ENCODE results near the gene ABCA13.
A peak's percentile ranks its signal among the peaks of the same experiment; 100 is the strongest.

ABCA13 gene

GRCh38 chr7:48173313-48173712, 2.1 kb downstream of the ABCA13 start:
- Histone ChIP-seq H3K9me3 (ENCODE audit: control insufficient read depth, low read length) (peaks cover 5% of the 10 kb centered on the region), H2AK5ac (ENCODE audit: low read length, severe bottlenecking) (no peak overlapping the region), H2AFZ (ENCODE audit: low read depth, low read length) (no peak overlapping the region), H4K8ac (ENCODE audit: low read length) (no peak overlapping the region), H2BK120ac (ENCODE audit: low read depth, low read length) (no peak overlapping the region), H3K4me3 (ENCODE audit: insufficient read depth in 1 of 2, low read depth in 1 of 2, low read length in 2 of 2) (no peak overlapping the region), H3K18ac (ENCODE audit: low read depth in 1 of 2, low read length in 2 of 2) (no peak overlapping the region), H3K9ac (ENCODE audit: low read length) (no peak overlapping the region), H4K91ac (ENCODE audit: low read length) (no peak overlapping the region), H3K14ac (ENCODE audit: low read length in 2 of 2) (no peak overlapping the region), H2BK5ac (ENCODE audit: low read depth, low read length, poor library complexity, severe bottlenecking) (no peak overlapping the region), H2BK12ac (ENCODE audit: low read length in 2 of 2) (no peak overlapping the region), H3K23ac (ENCODE audit: low read length in 2 of 2) (no peak overlapping the region), H2BK15ac (ENCODE audit: low read depth, poor library complexity, severe bottlenecking) (no peak overlapping the region), H3K4me1 (ENCODE audit: control insufficient read depth, insufficient read depth, low read depth, low read length) (peaks cover 3% of the 10 kb centered on the region), H3K79me1 (replicated peaks; ENCODE audit: low read length, poor library complexity, severe bottlenecking) (no peaks in the 10 kb centered on the region), H3K27me3 (ENCODE audit: control insufficient read depth in 1 of 2, insufficient read depth in 1 of 2, low read length in 2 of 2) (no peaks in the 10 kb centered on the region), H3K4ac (ENCODE audit: low read depth in 1 of 2, low read length in 2 of 2) (no peak overlapping the region), H3K4me2 (ENCODE audit: low read length, poor library complexity, severe bottlenecking) (no peak overlapping the region), H3K36me3 (ENCODE audit: control insufficient read depth in 1 of 2, insufficient read depth in 2 of 2, low read depth in 1 of 2, low read length in 2 of 2) (no peaks in the 10 kb centered on the region), H3K27ac (ENCODE audit: low read length, poor library complexity, severe bottlenecking) (no peak overlapping the region)
- DNase-seq: no peak

DNA sequence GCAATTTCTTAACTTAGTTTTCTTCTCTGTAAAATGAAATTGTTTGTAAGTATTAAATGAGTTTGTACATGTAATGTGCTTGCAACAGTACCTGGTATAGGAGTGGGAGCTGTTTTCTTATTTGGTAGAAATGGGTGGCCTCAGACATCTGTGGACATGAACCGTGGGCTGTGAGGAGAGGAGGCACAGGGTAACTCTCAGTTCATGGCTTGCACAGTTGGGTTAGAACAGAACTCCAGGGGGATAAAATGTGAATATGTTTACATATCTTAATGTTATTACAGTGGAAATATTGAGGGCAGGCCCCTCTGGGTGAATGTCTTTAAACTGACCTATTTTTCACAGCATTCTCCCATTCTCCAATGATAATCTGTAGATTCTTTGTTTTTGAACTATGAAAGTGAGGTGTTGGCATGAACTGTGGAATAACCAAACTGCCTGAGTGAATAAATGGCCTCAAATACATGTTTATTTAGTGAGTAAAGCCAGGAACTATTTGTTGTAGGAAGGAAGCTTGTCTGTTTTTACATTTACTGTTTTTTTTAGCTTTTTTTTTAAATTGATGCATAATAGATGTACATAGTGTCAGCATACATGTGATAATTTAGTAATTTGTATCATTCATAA, 2.6 kb downstream of the ABCA13 start:
- H2BK5ac ChIP-seq (ENCODE audit: low read depth, low read length, poor library complexity, severe bottlenecking): no peak overlapping the region
- no peak overlapping the region for H2AK5ac ChIP-seq (ENCODE audit: low read length, severe bottlenecking)

GRCh38 chr7:48175019-48175418, 3.8 kb downstream of the ABCA13 start:
- no peak overlapping the region for H4K8ac ChIP-seq (ENCODE audit: low read length)
- H4K91ac ChIP-seq (ENCODE audit: low read length): no peak overlapping the region
- H3K27ac ChIP-seq (ENCODE audit: low read length, poor library complexity, severe bottlenecking): no peak overlapping the region
- H3K27me3 ChIP-seq (ENCODE audit: control insufficient read depth in 1 of 2, insufficient read depth in 1 of 2, low read length in 2 of 2): no peaks in the 10 kb centered on the region
- no peaks in the 10 kb centered on the region for H3K9me3 ChIP-seq (ENCODE audit: control insufficient read depth, low read length)
- no peak overlapping the region for H2AK5ac ChIP-seq (ENCODE audit: low read length, severe bottlenecking)
- no peak overlapping the region for H3K23ac ChIP-seq (ENCODE audit: low read length in 2 of 2)
- H3K79me1 ChIP-seq (replicated peaks; ENCODE audit: low read length, poor library complexity, severe bottlenecking): no peaks in the 10 kb centered on the region
- no peak overlapping the region for H2BK5ac ChIP-seq (ENCODE audit: low read depth, low read length, poor library complexity, severe bottlenecking)
- H2BK12ac ChIP-seq (ENCODE audit: low read length in 2 of 2): no peak overlapping the region
- H3K4ac ChIP-seq (ENCODE audit: low read depth in 1 of 2, low read length in 2 of 2): no peak overlapping the region
- no peak overlapping the region for H2AFZ ChIP-seq (ENCODE audit: low read depth, low read length)
- H3K18ac ChIP-seq (ENCODE audit: low read depth in 1 of 2, low read length in 2 of 2): no peak overlapping the region
- no peak overlapping the region for H2BK15ac ChIP-seq (ENCODE audit: low read depth, poor library complexity, severe bottlenecking)
- 100% methylated on average over 1 of the region's 1 CpG for WGBS
- no peak overlapping the region for H3K4me2 ChIP-seq (ENCODE audit: low read length, poor library complexity, severe bottlenecking)
- no peak overlapping the region for H3K9ac ChIP-seq (ENCODE audit: low read length)
- no peak overlapping the region for H2BK120ac ChIP-seq (ENCODE audit: low read depth, low read length)
- no peak for DNase-seq
- no peaks in the 10 kb centered on the region for H3K36me3 ChIP-seq (ENCODE audit: control insufficient read depth in 1 of 2, insufficient read depth in 2 of 2, low read depth in 1 of 2, low read length in 2 of 2)
- peaks cover 3% of the 10 kb centered on the region for H3K4me1 ChIP-seq (ENCODE audit: control insufficient read depth, insufficient read depth, low read depth, low read length)
- no peak overlapping the region for H3K4me3 ChIP-seq (ENCODE audit: insufficient read depth in 1 of 2, low read depth in 1 of 2, low read length in 2 of 2)
- no peak overlapping the region for H3K14ac ChIP-seq (ENCODE audit: low read length in 2 of 2)

More for the DNA sequence above, 2.6 kb downstream of the ABCA13 start:
- H3K27me3 ChIP-seq (ENCODE audit: control insufficient read depth in 1 of 2, insufficient read depth in 1 of 2, low read length in 2 of 2): no peaks in the 10 kb centered on the region
- H2BK12ac ChIP-seq (ENCODE audit: low read length in 2 of 2): no peak overlapping the region
- no peak overlapping the region for H3K4ac ChIP-seq (ENCODE audit: low read depth in 1 of 2, low read length in 2 of 2)
- no peaks in the 10 kb centered on the region for H3K79me1 ChIP-seq (replicated peaks; ENCODE audit: low read length, poor library complexity, severe bottlenecking)
- H4K91ac ChIP-seq (ENCODE audit: low read length): no peak overlapping the region
- 25% methylated on average over 1 of the region's 1 CpG for WGBS
- H3K9ac ChIP-seq (ENCODE audit: low read length): no peak overlapping the region
- peaks cover 3% of the 10 kb centered on the region for H3K4me1 ChIP-seq (ENCODE audit: control insufficient read depth, insufficient read depth, low read depth, low read length)
- no peak overlapping the region for H2BK120ac ChIP-seq (ENCODE audit: low read depth, low read length)
- no peak overlapping the region for H2AFZ ChIP-seq (ENCODE audit: low read depth, low read length)
- no peaks in the 10 kb centered on the region for H3K36me3 ChIP-seq (ENCODE audit: control insufficient read depth in 1 of 2, insufficient read depth in 2 of 2, low read depth in 1 of 2, low read length in 2 of 2)
- H3K9me3 ChIP-seq (ENCODE audit: control insufficient read depth, low read length): peaks cover 4% of the 10 kb centered on the region
- no peak overlapping the region for H3K18ac ChIP-seq (ENCODE audit: low read depth in 1 of 2, low read length in 2 of 2)
- H3K23ac ChIP-seq (ENCODE audit: low read length in 2 of 2): no peak overlapping the region
- H4K8ac ChIP-seq (ENCODE audit: low read length): no peak overlapping the region
- no peak overlapping the region for H3K4me2 ChIP-seq (ENCODE audit: low read length, poor library complexity, severe bottlenecking)
- DNase-seq: no peak
- H3K4me3 ChIP-seq (ENCODE audit: insufficient read depth in 1 of 2, low read depth in 1 of 2, low read length in 2 of 2): no peak overlapping the region
- no peak overlapping the region for H2BK15ac ChIP-seq (ENCODE audit: low read depth, poor library complexity, severe bottlenecking)
- no peak overlapping the region for H3K14ac ChIP-seq (ENCODE audit: low read length in 2 of 2)
- peak overlapping the region; percentile 64 for H3K27ac ChIP-seq (ENCODE audit: low read length, poor library complexity, severe bottlenecking)

DNA sequence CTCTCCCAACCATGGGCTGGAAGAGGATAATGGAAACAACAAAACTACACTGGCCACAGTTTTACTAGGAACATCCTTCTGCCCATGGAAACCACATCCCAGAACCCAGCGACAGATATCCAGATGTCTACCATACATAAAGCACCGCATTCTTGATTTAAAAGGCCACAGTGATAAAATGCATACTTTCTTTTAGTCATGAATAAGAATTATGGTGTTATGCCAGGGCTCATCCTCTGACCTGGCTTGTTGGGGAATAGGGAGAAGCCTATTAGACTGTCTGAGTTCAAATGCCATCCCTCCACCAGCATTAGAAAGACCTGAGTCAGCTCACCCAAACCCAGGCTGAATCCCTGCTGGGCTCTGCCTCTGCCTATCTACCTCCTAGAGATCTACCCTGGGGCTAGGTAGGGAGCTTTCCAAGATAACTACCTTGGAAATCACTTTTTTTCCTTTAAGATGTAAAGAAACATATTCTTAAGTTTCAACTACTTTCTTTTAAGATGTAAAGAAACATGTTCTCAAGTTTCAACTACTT, 5.2 kb downstream of the ABCA13 start:
- Histone ChIP-seq H3K36me3 (ENCODE audit: control insufficient read depth in 1 of 2, insufficient read depth in 2 of 2, low read depth in 1 of 2, low read length in 2 of 2) (no peaks in the 10 kb centered on the region), H3K23ac (ENCODE audit: low read length in 2 of 2) (no peak overlapping the region), H4K91ac (ENCODE audit: low read length) (no peak overlapping the region), H2AFZ (ENCODE audit: low read depth, low read length) (no peak overlapping the region), H3K14ac (ENCODE audit: low read length in 2 of 2) (no peak overlapping the region), H3K18ac (ENCODE audit: low read depth in 1 of 2, low read length in 2 of 2) (no peak overlapping the region), H3K9ac (ENCODE audit: low read length) (no peak overlapping the region), H3K4ac (ENCODE audit: low read depth in 1 of 2, low read length in 2 of 2) (no peak overlapping the region), H2BK15ac (ENCODE audit: low read depth, poor library complexity, severe bottlenecking) (no peak overlapping the region), H3K27me3 (ENCODE audit: control insufficient read depth in 1 of 2, insufficient read depth in 1 of 2, low read length in 2 of 2) (no peaks in the 10 kb centered on the region), H3K4me3 (ENCODE audit: insufficient read depth in 1 of 2, low read depth in 1 of 2, low read length in 2 of 2) (no peak overlapping the region), H2BK120ac (ENCODE audit: low read depth, low read length) (no peak overlapping the region), H3K79me1 (replicated peaks; ENCODE audit: low read length, poor library complexity, severe bottlenecking) (no peaks in the 10 kb centered on the region), H3K9me3 (ENCODE audit: control insufficient read depth, low read length) (no peaks in the 10 kb centered on the region), H4K8ac (ENCODE audit: low read length) (no peak overlapping the region), H2AK5ac (ENCODE audit: low read length, severe bottlenecking) (no peak overlapping the region), H3K27ac (ENCODE audit: low read length, poor library complexity, severe bottlenecking) (no peak overlapping the region), H3K4me2 (ENCODE audit: low read length, poor library complexity, severe bottlenecking) (no peak overlapping the region), H2BK5ac (ENCODE audit: low read depth, low read length, poor library complexity, severe bottlenecking) (peak overlapping the region; percentile 33), H3K4me1 (ENCODE audit: control insufficient read depth, insufficient read depth, low read depth, low read length) (peaks cover 3% of the 10 kb centered on the region), H2BK12ac (ENCODE audit: low read length in 2 of 2) (no peak overlapping the region)
- WGBS: no CpG with 5 or more reads among the region's 2 CpGs
- DNase-seq: no peak
